GM23338 (cell line): ENCODE results near the gene RYR3. TPM values are rescaled to one million over a fixed set of nuclear protein-coding genes. Genes with fewer than 3 reads are reported as not detected.

Experiments
- ATAC-seq: fragments of 200-7000 bp; cut with Tn5 transposase; 3 replicates; pipeline ENCODE4 v1.9.1; 2020
- DNase-seq: peaks from one replicate; pipeline ENCODE4 v3.0.0-alpha.2; 2015; ENCODE audit warnings: low spot score
- H2AFZ ChIP-seq: fragments of 200-600 bp; sonication (generic); 2 replicates; pipeline ENCODE4 v1.8.0; 2016; ENCODE audit warnings: antibody characterized with exemption, mild to moderate bottlenecking, moderate library complexity
- H3F3A ChIP-seq: fragments of 200-600 bp; sonication (generic); replicated peaks from 2 replicates; pipeline ENCODE4 v1.8.0; 2017; ENCODE audit warnings: antibody characterized with exemption, mixed run types, low read depth
- H3K27ac ChIP-seq: fragments of 200-600 bp; sonication (generic); 2 replicates; pipeline ENCODE4 v1.6.1; 2016; ENCODE audit warnings: low read depth
- H3K27me3 ChIP-seq: fragments of 200-600 bp; sonication (generic); 2 replicates; pipeline ENCODE4 v1.8.0; 2016; ENCODE audit warnings: mild to moderate bottlenecking, mixed run types, moderate library complexity; ENCODE audit not compliant: insufficient read depth
- H3K36me3 ChIP-seq: fragments of 200-600 bp; sonication (generic); 2 replicates; pipeline ENCODE4 v1.8.0; 2016; ENCODE audit warnings: mild to moderate bottlenecking; ENCODE audit not compliant: insufficient read depth
- H3K4me1 ChIP-seq: fragments of 200-600 bp; sonication (generic); 2 replicates; pipeline ENCODE4 v1.8.0; 2016; ENCODE audit warnings: mild to moderate bottlenecking, moderate library complexity; ENCODE audit not compliant: insufficient read depth
- H3K4me2 ChIP-seq: fragments of 200-600 bp; sonication (generic); 2 replicates; pipeline ENCODE4 v1.7.1; 2017; ENCODE audit warnings: mixed run types
- H3K4me3 ChIP-seq: fragments of 200-600 bp; sonication (generic); 2 replicates; pipeline ENCODE4 v1.6.1; 2016; ENCODE audit warnings: mixed run types
- H3K79me2 ChIP-seq: fragments of 200-600 bp; sonication (generic); replicated peaks from 2 replicates; pipeline ENCODE4 v1.8.0; 2017; ENCODE audit warnings: mild to moderate bottlenecking; ENCODE audit not compliant: insufficient read depth
- H3K9me2 ChIP-seq: fragments of 200-600 bp; sonication (generic); 2 replicates; pipeline ENCODE4 v1.8.0; 2017; ENCODE audit not compliant: insufficient read depth
- H4K20me1 ChIP-seq: fragments of 200-600 bp; sonication (generic); replicated peaks from 2 replicates; pipeline ENCODE4 v1.8.0; 2017; ENCODE audit warnings: mild to moderate bottlenecking; ENCODE audit not compliant: insufficient read depth
- H3K27ac Mint-ChIP-seq: 2 replicates; pipeline ENCODE4 v1.8.0; 2020; ENCODE audit warnings: inconsistent platforms, mild to moderate bottlenecking, moderate library complexity, mixed read lengths
- H3K27me3 Mint-ChIP-seq: 3 replicates; pipeline ENCODE4 v1.8.0; 2022; ENCODE audit warnings: low read depth, mild to moderate bottlenecking, moderate library complexity, mixed read lengths, inconsistent platforms; ENCODE audit not compliant: insufficient read depth, poor library complexity
- H3K36me3 Mint-ChIP-seq: 3 replicates; pipeline ENCODE4 v1.8.0; 2021; ENCODE audit warnings: low read depth, mild to moderate bottlenecking, inconsistent platforms, moderate library complexity, mixed read lengths
- H3K4me1 Mint-ChIP-seq: 3 replicates; pipeline ENCODE4 v1.8.0; 2020; ENCODE audit warnings: mild to moderate bottlenecking, inconsistent platforms, mixed read lengths
- H3K4me3 Mint-ChIP-seq: 3 replicates; pipeline ENCODE4 v1.8.0; 2021; ENCODE audit warnings: moderate library complexity, mild to moderate bottlenecking, inconsistent platforms, mixed read lengths
- H3K9me3 Mint-ChIP-seq: 3 replicates; pipeline ENCODE4 v1.8.0; 2020; ENCODE audit warnings: moderate library complexity, mild to moderate bottlenecking, inconsistent platforms, mixed read lengths
- CREB1 ChIP-seq: fragments of 250-450 bp; sonication (Bioruptor Pico); IDR thresholded peaks from 2 replicates; pipeline ENCODE4 v1.5.0; 2020; ENCODE audit warnings: low read depth, mild to moderate bottlenecking, moderate library complexity
- EZH2 ChIP-seq: fragments of 200-600 bp; sonication (generic); IDR thresholded peaks from one replicate; pipeline ENCODE4 v1.8.0; 2017; ENCODE audit warnings: antibody characterized with exemption, mild to moderate bottlenecking, low read depth; ENCODE audit not compliant: unreplicated experiment
- EZH2phosphoT487 ChIP-seq: fragments of 200-600 bp; sonication (generic); IDR thresholded peaks from one replicate; pipeline ENCODE4 v1.8.1; 2018; ENCODE audit warnings: antibody characterized with exemption; ENCODE audit not compliant: unreplicated experiment
- JUNB ChIP-seq: IDR thresholded peaks from one replicate; pipeline ENCODE4 v1.6.1; 2016; ENCODE audit warnings: antibody characterized with exemption; ENCODE audit not compliant: unreplicated experiment
- NANOG ChIP-seq: IDR thresholded peaks from 2 replicates; pipeline ENCODE4 v1.6.1; 2016; ENCODE audit warnings: antibody characterized with exemption, borderline replicate concordance
- POLR2AphosphoS5 ChIP-seq: IDR thresholded peaks from 2 replicates; pipeline ENCODE4 v1.6.1; 2016; ENCODE audit warnings: antibody characterized with exemption, low read depth
- REST ChIP-seq: IDR thresholded peaks from one replicate; pipeline ENCODE4 v1.6.1; 2018; ENCODE audit warnings: antibody characterized with exemption; ENCODE audit not compliant: unreplicated experiment
- STAT1 ChIP-seq: IDR thresholded peaks from one replicate; pipeline ENCODE4 v1.6.1; 2016; ENCODE audit warnings: antibody characterized with exemption; ENCODE audit not compliant: unreplicated experiment
- ZNF114 ChIP-seq: fragments of 250-450 bp; sonication (Bioruptor Pico); IDR thresholded peaks from 2 replicates; pipeline ENCODE4 v1.5.0; 2020; ENCODE audit warnings: mild to moderate bottlenecking, moderate library complexity
- ZNF331 ChIP-seq: fragments of 250-450 bp; sonication (Bioruptor Pico); IDR thresholded peaks from 2 replicates; pipeline ENCODE4 v1.5.0; 2020; ENCODE audit warnings: low read depth, mild to moderate bottlenecking, moderate library complexity
- ZNF462 ChIP-seq: fragments of 250-450 bp; sonication (Bioruptor Pico); IDR thresholded peaks from 2 replicates; pipeline ENCODE4 v1.5.0; 2020; ENCODE audit warnings: mild to moderate bottlenecking, moderate library complexity
- polyA plus RNA-seq: library from polyadenylated mRNA; unstranded; fragments of >200 nt; fragmentation: Nextera tagmentation; extraction: Ambion mirVana; gene quantifications from 2 replicates; pipeline ENCODE4 v1.2.1, GENCODE V29; 2016
- total RNA-seq: library from RNA; depleted of rRNA; stranded (reverse); fragments of >200 nt; shearing (Covaris generic); gene quantifications from 2 replicates; pipeline ENCODE4 v1.2.3, GENCODE V29; 2014

Gene RYR3
- total and polyA plus RNA-seq, 2 experiments from 2014 or later = 1.1 to 1.2 TPM

GRCh38 chr15:33553157-33553556, 242.4 kb downstream of the RYR3 start:
- 0 out of 2 replicates have a peak, but pooled peaks cover 4% of the 10 kb centered on the region for H3K4me1 ChIP-seq
- Mint-ChIP-seq H3K27ac (no peak overlapping the region), H3K36me3 (no peaks in the 10 kb centered on the region), H3K4me1 (peaks cover 14% of the 10 kb centered on the region), H3K4me3 (no peak overlapping the region), H3K27me3 (no peaks in the 10 kb centered on the region), H3K9me3 (no peaks in the 10 kb centered on the region)
- no peaks in the 10 kb centered on the region for H3F3A ChIP-seq
- no peaks in the 10 kb centered on the region for H3K27me3 ChIP-seq
- H3K4me2 ChIP-seq = no peak overlapping the region
- H3K4me3 ChIP-seq = no peak overlapping the region
- ATAC-seq (no peak), DNase-seq (no peak)
- no peaks in the 10 kb centered on the region for H4K20me1 ChIP-seq
- no peaks in the 10 kb centered on the region for H3K36me3 ChIP-seq
- H3K9me2 ChIP-seq = peaks cover 6% of the 10 kb centered on the region; the same call in 1 of the 2 replicates
- H2AFZ ChIP-seq = no peak overlapping the region
- TF ChIP-seq ZNF331 = no peak
- TF ChIP-seq REST = no peak
- TF ChIP-seq POLR2AphosphoS5 = no peak
- TF ChIP-seq JUNB = no peak
- no peak for TF ChIP-seq NANOG
- TF ChIP-seq STAT1 = no peak
- no peak for TF ChIP-seq EZH2phosphoT487
- no peak for TF ChIP-seq ZNF114 (CRISPR knock-in tag)
- no peak for TF ChIP-seq CREB1 (CRISPR knock-in tag)
- TF ChIP-seq EZH2 = no peak
- no peak overlapping the region for H3K27ac ChIP-seq
- H3K79me2 ChIP-seq = no peaks in the 10 kb centered on the region

- DNase-seq (peak; percentile 63), ATAC-seq (peak; percentile 94)
- H3K9me2 ChIP-seq = no peaks in the 10 kb centered on the region; the same call in 1 of the 2 replicates
- TF ChIP-seq EZH2 = no peak
- no peak for TF ChIP-seq ZNF462 (CRISPR knock-in tag)
These were observed 248.6 kb downstream of the RYR3 start for GRCh38 chr15:33559207-33559890.

More at GRCh38 chr15:33559207-33559890, 248.6 kb downstream of the RYR3 start:
- H3K36me3 ChIP-seq = no peaks in the 10 kb centered on the region
- no peaks in the 10 kb centered on the region for H3K79me2 ChIP-seq
- H4K20me1 ChIP-seq = no peaks in the 10 kb centered on the region
- H3K4me3 Mint-ChIP-seq = peak overlapping the region; percentile 18; the same call in 2 of the 3 replicates
- no peaks in the 10 kb centered on the region for H3K27me3 ChIP-seq
- no peak overlapping the region for H3K27ac ChIP-seq
- no peaks in the 10 kb centered on the region for H3K36me3 Mint-ChIP-seq
- H3K4me1 ChIP-seq = peaks cover 27% of the 10 kb centered on the region
- no peak overlapping the region for H3K4me3 ChIP-seq
- H3K9me3 Mint-ChIP-seq = no peaks in the 10 kb centered on the region
- H3K4me1 Mint-ChIP-seq = peaks cover 31% of the 10 kb centered on the region
- no peak overlapping the region for H3K27ac Mint-ChIP-seq
- no peak overlapping the region for H2AFZ ChIP-seq
- H3K4me2 ChIP-seq = peak overlapping the region; percentile 73
- peaks cover 4% of the 10 kb centered on the region for H3K27me3 Mint-ChIP-seq
- H3F3A ChIP-seq = no peaks in the 10 kb centered on the region
